RPMI7951 (cell line): ENCODE results near the gene PDCD5. TPM values are rescaled to one million over a fixed set of nuclear protein-coding genes. Genes with fewer than 3 reads are reported as not detected.
A peak's percentile ranks its signal among the peaks of the same experiment; 100 is the strongest.
"Not testable (repeated sequence)": the region's sequence is repeated elsewhere in the genome, so short reads cannot be mapped to it uniquely, and the experiment has no call there.

Experiments used
- DNase-seq: peaks from one replicate; pipeline ENCODE4 v3.0.0-alpha.2; 2012; ENCODE audit warnings: low read depth
- total RNA-seq: library from RNA; depleted of rRNA; stranded (reverse); fragments of >200 nt; shearing (Covaris generic); gene quantifications from 2 replicates; pipeline ENCODE4 v1.2.3, GENCODE V29; 2014; rRNA removed

Gene PDCD5, protein sequence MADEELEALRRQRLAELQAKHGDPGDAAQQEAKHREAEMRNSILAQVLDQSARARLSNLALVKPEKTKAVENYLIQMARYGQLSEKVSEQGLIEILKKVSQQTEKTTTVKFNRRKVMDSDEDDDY
- 288 and 343 TPM in 2 replicates for total RNA-seq

DNA sequence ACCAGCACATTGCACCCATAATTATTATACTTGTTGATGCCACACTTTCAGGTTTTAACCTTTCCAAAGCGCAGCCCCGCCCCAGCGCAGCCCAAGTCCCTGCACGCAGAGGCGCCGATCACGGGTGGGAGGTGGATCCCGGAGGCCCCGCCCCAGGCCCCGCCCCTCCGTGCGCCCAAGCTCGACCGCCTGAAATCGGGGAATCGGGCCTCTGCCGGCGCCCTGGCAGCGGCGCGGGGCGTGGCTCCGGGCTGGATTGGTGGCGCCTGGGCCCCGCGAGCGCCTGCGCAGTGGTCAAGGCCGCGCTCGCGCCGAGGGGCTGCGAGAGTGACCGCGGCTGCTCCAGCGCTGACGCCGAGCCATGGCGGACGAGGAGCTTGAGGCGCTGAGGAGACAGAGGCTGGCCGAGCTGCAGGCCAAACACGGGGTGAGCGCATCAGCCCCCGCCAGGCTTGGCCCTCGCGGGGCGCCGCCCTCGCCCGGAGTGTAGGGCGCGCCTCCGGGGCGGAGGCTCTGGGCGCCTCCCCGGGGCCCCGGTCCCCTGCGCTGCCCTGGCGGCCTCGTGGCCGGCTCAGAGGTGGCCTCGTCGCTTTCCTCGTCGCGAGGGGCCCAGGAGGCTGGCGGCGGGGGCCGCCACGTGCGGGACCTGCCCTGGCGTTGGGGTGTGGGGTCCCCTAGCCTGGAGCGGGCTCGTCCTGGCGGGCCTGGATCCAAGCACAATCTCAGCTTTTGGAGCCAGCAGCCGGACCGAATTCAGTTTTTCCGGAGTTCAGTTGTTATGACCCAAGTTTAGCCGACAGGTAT lies at the start of gene PDCD5:
Gene PDCD5 (plus strand): TSS at position 290 of the 804 bp plus-strand sequence. CDS start 72 bp downstream, at position 362.
- peak; percentile 93 for DNase-seq

DNA sequence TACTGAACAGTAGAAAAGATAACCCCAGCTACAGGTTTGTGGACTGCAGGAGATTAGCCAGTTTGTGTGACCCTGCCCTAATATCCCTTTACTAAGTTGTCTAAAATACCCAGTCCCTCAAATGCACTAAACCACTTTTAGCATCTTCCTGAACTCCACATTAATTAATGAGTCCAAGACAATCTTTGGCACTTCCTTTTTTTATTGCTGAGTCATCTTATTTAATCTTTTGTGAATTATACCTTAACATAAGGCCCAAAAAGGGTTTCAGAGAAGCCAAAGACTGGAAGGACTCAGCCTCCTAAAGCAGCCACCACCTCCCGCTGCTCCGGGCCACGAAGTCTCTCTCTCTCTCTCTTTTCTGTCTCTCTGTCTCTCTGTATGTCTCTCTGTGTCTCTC lies 48.8 kb upstream of the PDCD5 start:
- no peak for DNase-seq

DNA sequence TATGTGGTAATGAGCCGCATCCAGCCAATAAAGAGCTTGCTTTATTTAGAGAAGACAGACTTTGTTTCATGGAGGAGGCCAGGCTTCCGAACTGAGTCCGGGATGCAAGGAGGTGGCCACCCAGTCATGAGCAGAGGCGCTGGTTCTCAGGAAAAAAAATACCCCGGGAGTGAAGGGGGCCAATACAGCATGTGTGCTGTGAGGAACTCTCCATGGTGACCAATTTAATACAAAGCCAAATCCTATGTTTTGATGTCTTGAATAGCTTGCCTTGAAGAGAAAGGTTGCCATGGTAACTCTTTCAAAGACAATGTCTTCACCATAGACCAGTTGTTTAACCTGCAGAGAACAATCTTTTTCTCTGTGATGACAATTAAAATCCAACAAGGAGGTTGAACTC lies 43.4 kb upstream of the PDCD5 start:
- no peak for DNase-seq

DNA sequence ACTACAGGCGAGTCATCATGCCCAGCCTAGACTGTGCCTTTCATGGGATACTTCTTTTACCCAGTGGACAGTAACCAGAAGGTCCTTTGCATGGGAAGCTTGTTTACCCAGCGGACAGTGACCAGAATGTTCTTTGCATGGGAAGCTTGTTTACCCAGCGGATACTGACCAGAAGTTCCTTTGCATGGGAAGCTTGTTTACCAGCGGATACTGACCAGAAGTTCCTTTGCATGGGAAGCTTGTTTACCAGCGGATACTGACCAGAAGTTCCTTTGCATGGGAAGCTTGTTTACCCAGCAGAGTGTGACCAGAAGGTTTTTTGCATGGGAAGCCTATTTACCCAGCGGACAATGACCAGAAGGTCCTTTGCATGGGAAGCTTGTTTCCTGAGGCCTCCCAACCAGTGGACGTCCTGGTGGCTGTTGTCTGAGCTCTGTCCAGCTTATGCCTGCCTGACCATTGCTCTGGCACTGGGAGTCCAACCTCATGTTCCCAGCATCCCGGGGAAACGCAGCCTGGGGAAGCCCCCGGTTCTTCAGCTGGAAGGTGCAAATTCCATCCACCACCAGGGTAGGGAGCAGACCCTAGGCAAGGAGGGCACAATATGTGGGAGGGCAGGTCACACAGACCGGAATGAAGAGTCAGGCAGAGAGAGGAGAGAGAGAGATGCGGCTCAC lies 41.6 kb upstream of the PDCD5 start:
- DNase-seq = no peak

DNA sequence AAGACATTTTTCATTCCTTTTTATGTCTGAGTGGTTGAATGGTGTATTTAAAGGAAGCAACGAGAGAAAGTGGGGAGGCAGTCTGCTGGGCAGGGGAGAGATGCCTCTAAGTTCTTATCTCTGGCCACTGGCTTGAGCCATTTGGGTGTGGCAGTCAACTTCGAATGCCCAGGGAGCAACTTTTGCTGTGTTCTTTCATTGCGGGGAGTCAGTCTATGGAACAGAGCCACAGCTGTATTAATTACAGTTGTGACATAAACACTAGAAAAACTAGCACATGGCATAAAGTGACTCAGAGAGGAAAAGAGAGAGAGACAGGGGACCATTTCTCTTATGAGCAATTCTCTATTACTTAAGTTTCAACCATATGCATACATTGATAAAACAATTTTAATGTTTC lies 40.4 kb upstream of the PDCD5 start:
- no peak for DNase-seq

DNA sequence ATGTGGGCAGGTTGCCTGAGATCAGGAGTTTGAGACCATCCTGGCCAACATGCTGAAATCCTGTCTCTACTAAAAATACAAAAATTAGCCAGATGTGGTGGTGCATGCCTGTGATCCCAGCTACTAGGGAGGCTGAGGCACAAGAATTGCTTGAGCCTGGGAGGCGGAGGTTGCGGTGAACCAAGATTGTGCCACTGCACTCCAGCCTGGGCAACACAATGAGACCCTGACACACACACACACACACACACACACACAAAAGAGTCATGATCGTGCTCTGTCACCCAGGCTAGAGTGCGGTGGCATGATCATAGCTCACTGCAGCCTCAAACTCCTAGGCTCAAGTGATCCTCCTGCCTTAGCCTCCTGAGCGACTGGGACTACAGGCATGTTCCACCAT lies 39.6 kb upstream of the PDCD5 start:
- not testable (repeated sequence) for DNase-seq

DNA sequence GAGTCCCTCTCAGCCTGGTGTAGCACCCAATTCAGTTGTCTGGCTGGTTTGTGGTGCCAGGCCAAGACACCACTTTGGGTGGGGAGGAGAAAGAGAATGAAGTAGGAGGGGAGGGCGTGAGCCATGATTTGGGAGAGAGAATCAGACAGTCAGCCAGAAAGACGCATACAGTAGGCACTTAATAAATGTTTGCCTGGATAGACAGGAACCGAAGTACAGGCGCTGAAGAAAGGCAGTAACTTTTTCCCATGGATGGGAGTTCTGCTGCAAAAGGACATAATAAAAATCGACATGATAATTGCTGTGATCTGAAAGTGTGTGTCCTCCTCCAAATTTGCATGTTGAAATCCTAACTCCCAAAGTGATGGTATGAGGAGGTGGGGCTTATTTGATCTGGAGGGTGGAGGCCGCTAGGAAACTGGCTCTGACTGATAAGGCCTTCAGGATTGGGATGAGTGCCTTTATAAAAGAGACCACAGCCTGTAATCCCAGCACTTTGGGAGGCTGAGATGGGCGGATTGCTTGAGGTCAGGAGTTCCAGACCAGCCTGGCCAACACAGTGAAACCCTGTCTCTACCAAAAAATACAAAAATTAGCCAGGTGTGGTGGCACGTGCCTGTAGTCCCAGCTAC lies 38.4 kb upstream of the PDCD5 start:
- no peak for DNase-seq

DNA sequence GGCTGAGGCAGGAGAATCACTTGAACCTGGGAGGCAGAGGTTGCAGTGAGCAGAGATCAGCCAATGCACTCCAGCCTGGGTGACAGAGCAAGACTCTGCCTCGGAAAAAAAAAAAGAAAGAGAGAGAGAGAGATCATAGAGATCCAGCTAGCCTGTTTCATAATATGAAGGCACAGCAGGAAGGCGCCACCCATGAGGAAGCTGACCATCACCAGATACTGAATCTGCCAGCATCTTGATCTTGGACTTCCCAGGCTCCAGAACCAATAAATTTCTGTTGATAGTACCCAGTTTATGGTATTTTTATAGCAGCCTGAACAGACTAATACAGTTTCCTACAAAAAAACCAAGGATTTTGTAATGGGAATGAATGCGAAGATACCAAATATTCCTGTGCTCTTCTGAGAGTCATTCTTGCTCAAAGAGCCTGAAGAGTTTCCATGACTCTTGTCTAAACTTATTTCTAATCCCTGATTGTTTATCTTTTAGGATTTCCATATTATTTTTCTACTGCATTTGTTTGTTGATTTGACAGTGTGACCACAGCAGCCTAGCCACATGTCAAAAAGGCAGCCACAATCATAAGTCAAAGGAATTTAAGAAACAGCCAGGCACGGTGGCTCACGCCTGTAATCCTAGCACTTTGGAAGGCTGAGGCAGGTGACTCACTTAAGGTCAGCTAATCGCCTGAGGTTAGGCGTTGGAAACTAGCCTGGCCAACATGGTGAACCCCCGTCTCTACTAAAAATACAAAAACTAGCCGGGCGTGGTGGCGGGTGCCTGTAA lies 37.7 kb upstream of the PDCD5 start:
- peak; percentile 79 for DNase-seq

DNA sequence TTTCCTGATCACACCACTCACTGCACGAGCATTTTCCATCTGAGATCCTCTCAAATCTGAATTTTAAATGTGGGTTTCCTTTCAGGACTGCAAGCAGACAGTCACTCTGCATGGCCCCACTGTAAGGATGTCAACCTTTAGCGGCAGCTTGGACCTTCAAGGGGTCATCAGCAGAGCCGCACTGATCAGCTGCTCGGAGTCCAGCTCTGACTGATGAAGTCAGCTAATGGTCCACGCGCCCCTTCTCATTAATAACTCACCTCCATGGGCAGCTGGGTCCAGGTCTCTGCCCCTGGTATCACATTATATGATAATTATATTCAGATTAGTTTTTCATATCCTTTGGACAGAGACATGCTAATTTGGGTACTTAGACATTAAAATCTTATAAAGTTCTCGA lies 36.1 kb upstream of the PDCD5 start:
- no peak for DNase-seq

DNA sequence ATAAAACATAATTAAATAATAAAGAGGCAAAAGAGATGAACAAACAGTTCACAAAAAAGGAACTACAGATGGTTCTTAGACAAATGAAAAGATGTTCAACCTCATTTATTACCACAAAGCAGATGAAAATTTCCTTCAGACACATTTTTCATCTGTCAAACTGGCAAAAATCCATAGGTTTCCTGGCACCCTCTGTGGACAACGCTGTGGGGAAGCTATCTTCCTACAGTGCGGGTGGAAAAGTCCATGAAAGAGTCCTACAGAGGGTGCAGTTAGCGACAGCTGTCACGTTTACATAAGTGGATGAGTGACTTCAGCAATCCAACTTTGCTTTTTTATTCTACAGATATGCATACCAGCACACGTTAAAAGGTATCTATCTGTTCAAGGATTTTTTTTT lies 30.3 kb upstream of the PDCD5 start:
- DNase-seq = no peak

DNA sequence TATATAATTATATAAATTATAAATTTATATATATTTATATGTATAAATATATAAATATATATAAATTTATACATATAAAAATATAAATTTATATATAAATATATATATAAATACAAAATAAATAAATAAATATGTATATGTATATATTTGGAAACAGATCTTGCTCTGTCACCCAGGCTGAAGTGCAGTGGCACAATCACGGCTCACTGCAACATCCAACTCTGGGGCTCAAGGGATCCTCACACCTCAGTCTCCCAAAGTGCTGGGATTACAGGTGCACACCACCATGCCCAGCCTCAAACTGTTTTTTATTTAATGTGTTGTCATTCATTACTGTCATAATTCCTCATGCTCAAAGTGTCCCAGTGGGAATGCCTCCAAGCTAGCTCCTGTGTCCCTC lies 25.2 kb upstream of the PDCD5 start:
- no peak for DNase-seq

DNA sequence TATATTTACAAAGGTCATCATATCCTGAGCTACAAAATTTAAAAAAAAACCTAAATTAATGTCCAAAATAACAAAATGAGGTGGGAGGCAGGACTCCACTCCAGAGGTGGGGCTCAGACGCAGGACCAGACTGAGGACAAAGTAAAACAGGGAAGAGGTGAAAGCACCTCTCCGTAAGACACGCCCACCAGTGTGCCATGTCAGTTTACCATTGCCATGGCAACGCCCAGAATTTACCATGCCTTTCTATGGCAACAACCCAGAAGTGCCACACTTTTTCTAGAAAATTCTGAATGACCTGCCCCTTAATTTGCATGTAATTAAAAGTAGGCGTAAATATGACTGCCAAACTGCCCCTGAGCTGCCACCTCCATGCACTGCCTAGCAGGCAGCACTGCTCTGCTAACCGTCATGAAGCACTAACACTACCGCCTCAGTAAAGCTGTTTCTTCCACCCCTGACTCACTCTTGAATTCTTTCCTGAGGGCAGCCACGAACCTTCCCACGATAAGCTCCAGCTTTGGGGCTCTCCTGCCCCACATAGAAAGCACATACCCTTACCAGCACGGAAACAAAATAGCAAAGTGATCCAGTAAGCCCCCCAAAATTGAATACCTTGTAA lies 22.3 kb upstream of the PDCD5 start:
- peak; percentile 16 for DNase-seq

DNA sequence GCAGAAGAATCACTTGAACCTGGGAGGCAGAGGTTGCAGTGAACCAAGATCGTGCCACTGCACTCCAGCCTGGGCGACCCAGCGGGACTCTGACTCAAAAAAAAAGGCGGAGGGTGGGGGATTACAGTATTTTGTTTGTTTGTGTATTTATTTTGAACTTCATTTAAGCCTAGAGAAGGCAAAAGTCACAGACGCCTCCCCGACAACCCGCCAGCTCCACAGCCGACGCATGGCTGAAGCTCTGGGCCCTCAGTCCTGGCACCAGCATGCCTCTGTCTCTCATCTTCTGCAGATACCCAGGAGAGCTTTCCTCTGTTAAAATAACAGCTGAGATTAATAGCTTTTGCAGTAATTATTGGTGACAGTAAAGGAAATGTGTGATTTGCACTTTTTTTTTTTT lies 17.2 kb upstream of the PDCD5 start:
- no peak for DNase-seq

DNA sequence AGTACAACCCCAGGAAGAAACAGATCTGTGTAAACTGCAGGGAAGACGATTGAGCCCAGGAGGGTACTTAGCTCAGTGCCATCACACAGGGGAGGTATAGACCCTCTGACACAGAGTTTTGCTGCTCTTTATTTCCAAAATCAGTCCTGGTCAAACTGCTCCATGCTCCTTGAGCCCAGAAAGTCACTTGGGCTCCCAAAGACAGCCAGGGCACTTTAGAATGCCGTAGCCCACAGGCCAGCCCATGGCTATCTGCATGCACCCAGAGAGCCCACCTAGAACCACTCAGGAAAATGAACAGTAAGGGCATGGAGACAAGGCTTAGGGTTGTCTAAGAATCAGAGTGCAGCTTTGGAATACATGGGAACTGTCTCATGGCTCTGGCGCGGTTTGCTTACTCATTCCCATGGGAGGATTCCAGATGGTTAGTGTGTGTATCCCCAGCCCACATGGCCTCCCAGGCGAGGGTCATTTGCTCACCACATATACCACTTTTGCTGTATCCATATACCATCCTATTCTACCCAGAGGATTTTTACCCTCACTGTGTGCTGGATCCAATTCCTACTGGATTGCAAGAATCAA lies 14.7 kb upstream of the PDCD5 start:
- peak; percentile 71 for DNase-seq

DNA sequence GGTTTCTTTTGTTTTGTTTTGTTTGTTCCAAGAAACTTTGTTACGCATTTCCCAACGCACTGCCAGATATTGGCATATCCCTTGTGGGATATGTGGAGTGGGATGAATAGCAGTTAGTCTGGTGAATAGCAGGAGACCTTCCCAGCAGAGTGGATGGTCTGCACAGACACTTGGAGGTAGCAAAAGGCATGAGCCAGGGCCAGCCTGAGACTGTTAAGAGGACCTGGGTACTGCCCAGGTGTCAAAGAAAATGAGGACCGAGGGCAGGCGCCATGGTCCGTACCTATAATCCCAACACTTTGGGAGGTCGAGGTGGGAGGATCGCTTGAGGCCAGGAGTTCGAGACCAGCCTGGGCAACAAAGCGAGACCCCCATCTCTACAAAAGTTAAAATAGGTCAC lies 13.5 kb upstream of the PDCD5 start:
- DNase-seq = no peak

DNA sequence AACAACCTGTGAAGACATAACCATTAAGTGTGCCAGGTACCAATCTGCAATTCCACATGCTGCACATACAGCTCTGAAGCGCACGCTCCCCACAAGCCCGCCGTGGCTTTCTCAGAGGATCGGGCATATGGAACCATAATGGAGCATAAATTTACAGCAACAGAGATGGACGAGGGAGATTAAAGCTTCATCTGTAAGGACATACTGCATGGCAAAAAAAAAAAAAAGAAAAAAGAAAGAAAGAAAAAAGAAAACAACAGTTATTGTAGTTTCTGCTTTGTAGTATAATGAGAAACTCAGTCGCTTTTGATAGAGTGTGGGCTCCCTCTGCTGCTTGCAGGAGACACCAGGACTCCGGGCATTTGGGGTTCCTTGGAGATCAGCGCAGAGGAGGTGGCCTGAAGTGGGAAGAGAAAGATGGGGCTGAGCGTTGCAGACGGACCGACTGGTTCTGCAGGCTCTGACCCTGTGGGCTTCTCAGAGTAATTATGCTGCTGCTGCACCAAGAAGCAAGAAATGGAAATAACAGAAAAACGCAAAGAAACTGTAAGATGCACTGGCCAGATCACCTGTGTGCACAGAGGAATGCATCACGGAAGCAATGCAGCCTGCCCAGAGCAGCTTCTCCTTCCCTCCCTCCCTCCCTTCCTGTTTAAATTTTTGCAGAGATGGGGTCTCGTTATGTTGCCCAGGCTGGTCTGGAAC lies 10.8 kb upstream of the PDCD5 start:
- peak; percentile 67 for DNase-seq

DNA sequence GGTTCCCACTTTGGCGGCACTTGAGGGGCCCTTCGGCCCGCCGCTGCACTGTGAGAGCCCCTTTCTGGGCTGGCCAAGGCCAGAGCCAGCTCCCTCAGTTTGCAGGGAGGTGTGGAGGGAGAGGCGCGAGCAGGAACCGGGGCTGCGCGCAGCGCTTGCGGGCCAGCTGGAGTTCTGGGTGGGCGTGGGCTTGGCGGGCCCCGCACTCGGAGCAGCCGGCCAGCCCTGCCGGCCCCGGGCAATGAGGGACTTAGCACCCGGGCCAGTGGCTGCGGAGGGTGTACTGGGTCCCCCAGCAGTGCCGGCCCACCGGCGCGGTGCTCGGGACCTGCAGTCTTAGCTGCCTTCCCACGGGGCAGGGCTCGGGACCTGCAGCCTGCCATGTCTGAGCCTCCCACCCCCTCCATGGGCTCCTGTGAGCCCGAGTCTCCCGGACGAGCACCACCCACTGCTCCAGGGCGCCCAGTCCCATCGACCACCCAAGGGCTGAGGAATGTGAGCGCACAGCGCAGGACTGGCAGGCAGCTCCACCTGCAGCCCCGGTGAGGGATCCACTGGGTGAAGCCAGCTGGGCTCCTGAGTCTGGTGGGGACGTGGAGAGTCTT lies 9.4 kb upstream of the PDCD5 start:
- not testable (repeated sequence) for DNase-seq

DNA sequence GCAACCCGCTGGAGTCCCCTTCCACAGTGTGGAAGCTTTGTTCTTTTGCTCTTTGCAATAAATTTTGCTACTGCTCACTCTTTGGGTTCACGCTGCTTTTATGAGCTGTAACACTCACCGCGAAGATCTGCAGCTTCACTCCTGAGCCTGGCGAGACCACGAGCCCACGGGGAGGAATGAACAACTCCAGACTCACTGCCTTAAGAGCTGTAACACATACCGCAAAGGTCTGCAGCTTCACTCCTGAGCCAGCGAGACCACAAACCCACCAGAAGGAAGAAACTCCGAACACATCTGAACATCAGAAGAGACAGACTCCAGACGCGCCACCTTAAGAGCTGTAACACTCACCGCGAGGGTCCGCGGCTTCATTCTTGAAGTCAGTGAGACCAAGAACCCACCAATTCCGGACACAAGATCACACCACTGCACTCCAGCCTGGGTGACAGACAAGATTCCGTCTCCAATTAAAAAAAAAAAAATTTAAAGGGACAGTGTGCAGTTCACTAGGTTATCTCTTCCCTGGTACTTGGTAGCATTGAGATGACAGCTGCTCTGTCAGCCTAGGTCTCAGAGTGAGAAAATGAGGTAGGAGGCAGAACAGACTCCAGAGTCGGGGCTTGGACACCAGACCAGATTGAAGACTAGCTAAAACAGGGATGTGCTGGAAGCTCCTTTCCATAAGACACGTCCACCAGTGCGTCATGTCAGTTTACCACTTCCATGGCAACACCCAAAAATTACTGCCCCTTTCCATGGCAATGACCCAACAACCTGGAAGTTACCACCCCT lies 8.1 kb upstream of the PDCD5 start:
- DNase-seq = not testable (repeated sequence)

DNA sequence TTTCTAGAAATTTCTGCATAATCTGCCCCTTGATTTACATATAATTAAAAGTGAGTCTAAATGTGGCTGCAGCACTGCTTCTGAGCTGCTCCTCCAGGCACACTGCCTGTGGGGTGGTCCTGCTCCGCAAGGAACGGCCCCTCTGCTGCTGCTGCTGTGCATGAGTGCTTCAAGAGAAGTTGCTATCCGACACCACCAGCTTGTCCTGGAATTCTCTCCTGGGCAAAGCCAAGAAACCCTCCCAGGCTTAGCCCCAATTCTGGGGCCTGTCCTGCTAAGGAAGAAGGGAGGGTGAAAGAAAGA lies 7.5 kb upstream of the PDCD5 start:
- no peak for DNase-seq
